GM21717 (cell line): ENCODE measurements around the gene ZACN.

Experiments
- ATAC-seq: cut with Tn5 transposase; IDR thresholded peaks from one replicate; pipeline ENCODE4 v1.9.1; 2021; ENCODE audit warnings: mild to moderate bottlenecking, moderate library complexity; ENCODE audit not compliant: unreplicated experiment

ZACN gene

DNA sequence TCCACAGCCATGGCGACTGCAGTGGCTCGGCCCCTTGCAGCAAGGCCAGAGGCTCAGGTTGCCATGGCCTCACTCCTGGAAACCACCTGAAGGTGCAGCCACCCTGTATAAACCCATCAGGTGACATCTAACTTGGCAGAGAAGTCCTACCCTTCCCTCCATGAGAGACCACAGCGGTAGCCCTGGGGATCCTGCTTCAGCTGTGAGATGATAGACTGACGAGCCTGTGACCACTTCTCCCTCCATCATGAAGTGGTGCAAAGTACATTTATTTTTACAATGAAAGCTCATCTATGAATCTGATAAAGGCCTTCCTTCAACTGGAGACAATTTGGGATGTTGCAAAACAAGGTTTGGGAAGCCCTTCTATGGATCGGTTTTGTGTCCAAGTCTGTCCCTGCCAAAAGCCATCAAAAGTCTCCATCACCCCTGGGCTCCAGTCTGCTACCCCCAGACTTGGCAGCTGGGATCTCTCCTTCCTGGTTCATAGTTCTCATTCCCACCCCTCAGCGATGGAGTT is 1.8 kb downstream of the ZACN start:
- no peak for ATAC-seq

DNA sequence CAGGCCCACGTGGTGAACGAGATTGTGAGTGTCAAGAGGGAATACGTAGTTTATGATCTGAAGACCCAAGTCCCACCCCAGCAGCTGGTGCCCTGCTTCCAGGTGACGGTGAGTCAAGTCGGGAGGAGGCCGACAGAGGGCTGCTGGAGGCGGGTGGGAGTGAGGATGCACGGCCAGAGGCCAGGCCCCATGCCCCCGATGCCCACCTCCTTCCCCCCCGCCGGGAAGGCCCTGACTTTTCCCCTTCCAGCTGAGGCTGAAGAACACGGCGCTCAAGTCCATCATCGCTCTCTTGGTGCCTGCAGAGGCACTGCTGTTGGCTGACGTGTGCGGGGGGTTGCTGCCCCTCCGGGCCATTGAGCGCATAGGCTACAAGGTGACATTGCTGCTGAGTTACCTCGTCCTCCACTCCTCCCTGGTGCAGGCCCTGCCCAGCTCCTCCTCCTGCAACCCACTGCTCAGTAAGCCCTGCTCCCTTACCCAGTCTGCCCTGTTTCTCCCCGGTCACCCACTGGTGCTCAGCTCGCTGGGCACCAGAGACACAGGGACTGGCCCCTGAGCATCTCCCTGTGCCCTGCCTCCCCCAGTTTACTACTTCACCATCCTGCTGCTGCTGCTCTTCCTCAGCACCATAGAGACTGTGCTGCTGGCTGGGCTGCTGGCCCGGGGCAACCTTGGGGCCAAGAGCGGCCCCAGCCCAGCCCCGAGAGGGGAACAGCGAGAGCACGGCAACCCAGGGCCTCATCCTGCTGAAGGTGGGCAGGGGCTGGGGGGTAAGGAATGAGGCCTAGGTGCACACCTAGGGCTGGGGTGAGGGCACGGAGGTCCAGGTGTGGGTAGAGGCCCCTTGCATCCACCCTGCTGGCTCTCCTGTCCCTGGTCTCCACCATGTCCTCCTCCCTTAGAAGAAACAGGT is 2.6 kb downstream of the ZACN start:
- ATAC-seq: no peak

DNA sequence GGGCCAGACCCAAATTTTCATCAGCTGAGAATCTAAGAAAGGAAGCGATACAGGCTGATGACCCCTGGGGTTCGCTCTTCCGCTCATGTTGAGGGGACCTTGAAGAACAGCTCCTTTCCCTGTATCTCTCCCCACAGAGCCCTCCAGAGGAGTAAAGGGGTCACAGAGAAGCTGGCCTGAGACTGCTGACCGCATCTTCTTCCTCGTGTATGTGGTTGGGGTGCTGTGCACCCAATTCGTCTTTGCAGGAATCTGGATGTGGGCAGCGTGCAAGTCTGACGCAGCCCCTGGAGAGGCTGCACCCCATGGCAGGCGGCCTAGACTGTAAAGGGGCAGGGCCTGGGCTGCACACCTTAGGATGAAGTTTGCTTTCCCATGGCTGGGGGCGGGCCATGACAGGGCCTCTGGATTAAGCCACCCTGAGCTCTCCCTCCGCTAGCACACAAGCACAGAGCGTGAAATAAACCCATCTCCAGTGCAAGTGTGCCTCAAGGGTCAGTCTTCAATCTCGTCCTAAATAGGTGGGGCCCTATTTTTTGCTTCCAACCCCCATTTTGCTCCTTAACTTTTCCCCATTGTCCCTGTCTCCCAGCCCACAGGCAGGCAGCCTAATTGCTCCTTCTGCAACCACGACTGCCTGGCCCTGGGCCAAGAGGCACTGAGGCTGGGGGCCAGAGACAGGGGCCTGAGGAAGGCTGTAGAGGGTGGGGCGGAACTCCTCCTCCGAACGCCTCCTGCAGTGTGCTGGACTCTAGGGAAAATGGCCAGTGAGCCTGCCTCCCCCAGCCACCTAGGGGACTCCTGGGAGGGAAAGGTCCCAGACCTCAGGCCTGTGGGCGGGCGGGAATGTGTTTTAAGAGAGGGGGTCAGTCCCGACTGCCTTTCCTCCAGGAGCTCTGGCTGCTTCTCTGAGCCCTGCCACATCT is 3.6 kb downstream of the ZACN start:
- no peak for ATAC-seq

DNA sequence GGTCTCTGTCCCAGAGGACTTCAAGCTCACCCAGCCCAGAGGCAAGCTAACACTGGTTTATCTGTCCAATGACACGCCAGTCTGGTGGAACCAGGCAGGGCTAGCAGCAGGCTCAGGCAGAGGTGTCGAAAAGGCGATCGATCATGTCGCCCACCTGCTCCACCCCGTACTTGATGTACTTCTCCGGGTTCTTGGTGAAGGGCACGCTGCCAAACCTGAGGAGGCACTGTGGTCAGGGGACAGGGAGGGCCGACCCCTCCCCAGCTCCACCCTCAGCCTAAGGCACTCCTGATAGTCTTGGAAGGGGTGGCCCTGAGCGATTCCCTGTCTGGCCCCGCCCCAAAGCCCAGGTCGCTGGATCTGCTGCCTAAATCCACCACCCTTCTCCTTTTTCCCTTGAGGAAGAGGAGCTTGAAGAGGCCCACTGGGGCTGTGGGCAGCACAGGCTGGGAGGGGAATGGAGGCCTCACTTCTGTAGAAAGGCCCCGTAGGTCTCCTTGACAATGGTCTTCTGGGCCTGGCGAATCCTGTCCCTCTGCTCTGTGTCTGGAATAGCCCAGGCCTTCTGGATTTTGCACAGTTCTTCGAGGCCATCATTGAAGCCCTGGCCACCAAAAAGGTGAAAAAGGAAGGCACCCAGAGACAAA is 4.7 kb downstream of the ZACN start:
- no peak for ATAC-seq

DNA sequence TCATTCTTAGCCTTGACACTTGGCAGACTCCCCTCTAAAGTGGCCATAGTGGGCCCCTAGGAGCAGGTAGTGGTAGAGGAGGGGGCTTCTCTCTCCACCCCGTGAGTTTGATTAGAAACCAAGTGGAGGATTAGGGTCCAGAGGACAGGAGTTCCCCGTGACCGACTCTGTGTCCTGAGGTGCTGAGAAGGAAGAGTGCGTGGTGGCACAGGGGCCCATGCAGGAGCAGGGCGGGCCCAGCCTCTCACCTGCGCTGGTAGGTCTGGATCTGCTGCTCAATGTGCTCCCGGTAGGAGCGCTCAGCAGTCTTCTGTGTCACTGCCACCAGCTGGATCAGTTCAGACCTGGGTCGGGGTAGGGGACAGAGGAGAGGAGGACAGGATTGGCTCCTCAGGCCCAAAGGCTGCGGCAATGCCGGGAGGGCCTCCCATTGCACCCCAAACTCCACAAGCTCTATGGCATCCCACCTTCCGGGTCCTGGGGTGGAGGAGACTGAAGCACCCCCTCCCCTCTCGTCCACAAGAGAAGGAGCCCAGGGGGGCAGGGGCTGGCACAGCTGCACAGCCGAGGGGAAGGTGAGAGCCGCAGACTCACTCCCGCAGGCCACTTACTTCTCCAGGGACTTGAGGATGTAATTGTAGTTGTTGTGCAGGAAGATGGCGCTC is 6.2 kb downstream of the ZACN start:
- ATAC-seq: no peak

DNA sequence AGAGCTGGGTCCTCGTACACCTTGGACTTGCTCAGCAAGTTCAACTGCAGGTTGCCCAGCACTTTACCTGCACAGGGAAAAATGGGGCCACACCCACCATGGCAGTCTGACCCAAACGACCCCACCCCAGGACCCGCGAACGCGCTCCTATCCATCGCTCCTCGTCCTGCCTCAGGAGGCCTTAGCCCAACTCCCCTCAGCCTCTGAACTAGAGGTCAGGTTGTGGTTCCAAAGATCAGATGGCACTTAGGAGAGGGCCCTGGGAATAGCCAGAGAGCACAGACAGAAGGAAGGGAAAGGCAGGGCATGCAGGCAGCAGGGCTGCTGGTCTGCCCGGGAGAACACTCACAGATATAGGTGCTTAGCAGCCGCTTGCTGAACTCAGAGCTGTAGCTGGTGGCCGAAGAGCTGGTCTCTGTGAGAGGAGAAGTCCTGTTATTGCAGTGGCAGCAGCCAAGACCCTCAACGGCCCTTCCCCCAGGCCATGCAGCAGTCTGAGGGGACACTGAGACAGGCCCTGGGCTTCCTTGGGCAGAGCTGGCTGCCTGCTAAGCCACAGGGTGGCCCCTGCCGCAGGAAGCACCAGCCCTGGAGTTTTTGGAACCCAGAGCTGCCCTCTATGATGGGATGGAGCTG is 6.9 kb downstream of the ZACN start:
- ATAC-seq: no peak

DNA sequence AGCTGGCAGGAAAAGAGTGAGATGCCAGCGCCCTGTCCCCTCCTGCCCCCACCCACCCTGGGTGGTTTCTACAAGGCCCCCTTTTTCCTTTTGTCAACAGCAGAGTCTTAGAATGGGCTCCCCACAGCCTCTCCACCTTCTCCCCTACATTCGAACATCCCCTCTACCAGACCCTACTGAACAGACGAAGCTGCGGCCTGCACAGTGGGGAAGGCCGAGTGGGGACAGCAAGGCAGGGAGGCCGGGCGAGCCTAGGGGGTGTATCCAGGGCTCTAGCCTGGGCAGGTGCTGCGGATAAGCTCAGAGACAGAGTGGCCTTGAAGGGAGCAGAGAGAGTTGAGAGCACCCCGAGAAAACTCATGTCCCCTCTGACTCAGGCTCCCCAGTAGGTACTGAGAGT is 7.4 kb downstream of the ZACN start:
- ATAC-seq: no peak

DNA sequence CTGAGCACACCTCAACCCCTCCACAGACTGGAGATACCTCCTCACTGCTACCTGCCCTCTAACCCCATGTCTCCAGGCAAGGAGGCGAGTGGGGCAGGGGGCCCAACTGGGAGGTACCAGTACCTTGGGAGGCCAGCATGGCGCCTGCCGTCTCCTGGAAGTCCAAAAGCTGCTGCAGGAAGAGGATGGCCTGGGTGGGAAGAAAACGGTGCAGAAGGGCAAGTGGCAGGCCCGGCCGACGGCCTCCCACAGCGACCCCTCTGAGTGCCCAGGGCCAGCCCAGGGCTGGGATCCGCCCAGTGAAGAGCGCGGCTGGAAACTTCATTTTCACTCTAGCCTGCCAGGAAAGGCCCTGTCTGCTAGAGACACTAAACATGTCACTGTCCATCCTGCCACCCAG is 8.5 kb downstream of the ZACN start:
- ATAC-seq: no peak

DNA sequence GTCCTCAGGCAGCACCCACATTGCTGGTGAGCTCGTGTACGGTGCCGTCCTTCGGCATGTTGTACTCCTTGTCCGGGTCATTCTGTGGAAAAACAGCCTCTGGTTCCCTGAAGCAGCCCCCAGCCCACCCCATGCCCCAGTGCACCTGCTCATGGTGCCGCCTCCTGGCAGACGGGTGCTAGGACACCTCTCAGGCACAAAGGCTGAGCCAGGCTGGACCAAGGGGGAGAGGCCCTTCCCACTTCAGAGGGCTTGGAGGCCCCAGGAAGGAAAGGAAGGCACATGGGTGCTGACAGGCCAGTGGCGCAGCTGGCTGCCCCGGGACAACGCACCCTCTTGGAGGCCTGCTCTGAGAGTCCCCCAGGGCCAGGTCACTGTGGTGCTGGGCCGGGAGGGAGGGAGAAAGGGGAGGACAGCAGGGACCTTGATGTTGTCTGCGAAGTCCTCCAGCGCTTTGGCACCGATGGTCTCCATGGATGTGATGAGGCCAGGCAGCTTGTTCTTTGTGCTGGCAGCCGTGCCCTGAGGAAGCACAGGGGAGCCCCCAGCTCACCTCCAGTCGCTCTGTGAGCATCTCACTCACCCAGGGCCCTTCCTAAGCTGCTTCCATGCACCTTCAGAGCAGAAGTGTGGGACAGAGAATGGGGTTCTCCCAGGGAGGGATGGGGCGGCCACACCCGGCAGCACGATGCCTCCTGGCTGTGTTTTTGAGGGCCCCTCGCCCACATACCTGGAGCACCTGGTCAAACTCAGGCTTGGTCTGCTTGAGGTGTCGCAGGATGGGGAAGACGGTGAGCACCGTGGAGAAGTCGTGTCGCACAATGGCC is 9.3 kb downstream of the ZACN start:
- no peak for ATAC-seq

DNA sequence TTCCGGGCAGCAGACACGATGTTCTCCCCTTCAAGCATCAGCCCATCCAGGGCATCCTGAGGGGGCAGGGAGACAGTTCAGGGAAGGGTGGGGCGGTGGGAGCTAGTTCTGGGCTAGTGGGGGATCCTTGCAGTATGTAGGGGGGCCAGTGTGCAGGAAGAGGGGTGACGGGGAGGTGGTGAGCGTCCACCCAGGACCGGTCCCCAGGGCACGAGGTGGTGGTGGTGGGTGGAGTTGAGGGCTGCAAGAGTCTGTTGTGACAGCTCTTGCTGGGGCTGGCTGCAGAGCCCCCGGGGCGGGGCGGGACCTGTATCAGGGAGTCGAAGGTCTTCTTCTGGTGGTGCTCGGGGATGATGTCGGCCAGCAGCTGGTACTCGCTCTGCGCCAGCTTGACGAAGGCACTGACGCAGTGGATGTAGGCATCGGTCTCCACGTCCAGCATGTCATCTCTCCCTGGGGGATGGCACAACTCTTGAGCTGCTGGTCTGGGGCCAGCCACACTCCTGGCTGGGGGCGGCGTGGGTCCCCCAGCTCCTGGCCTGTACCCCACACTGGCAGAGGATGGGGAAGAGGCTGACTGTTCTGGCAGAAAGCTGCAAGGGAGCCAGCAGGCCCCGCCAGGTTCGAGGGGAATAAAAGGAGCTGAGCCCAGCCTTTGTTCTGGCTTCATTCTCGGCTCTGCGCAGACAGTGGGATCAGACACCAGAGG is 10.0 kb downstream of the ZACN start:
- no peak for ATAC-seq

DNA sequence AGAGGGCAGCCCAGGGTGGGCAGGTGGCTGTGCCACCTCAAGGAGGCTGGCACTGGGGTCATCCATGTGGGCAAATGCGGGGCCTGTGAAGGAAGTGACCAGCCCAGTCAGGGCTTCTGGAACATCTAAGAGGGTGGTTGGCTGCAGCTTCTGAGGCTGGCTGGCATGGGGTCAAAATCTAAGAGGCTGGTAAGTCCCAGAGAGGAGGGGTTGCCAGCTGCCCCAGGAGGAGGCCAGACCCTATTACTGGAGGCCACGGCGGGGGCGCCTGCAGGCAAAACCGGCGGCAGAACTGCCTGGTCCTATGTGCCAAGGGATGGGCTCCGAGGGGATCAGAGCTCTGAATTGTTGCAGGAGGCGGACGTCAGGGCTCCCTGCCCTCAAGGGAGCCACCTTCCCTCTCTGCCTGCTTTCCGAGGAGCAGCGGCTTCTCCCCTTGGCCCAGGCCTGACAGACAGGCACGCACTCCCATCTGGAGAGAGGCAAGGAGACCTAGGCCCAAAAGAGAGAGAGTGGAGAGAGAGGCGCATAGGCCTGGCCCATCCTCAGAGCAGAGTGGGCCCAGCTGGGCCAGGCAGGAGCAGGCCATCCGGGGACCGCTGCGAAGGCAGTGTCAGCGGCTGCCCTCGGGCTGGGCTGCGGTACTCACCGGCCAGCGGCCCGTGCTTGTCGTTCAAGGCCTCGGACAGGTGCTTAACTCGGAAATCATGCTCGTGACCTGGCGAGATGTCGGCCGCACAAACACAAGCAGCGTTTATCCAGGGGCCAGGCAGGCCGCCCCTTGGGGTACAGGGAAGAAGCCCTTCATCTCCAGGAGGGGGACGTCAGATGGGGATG is 10.9 kb downstream of the ZACN start:
- ATAC-seq: no peak

DNA sequence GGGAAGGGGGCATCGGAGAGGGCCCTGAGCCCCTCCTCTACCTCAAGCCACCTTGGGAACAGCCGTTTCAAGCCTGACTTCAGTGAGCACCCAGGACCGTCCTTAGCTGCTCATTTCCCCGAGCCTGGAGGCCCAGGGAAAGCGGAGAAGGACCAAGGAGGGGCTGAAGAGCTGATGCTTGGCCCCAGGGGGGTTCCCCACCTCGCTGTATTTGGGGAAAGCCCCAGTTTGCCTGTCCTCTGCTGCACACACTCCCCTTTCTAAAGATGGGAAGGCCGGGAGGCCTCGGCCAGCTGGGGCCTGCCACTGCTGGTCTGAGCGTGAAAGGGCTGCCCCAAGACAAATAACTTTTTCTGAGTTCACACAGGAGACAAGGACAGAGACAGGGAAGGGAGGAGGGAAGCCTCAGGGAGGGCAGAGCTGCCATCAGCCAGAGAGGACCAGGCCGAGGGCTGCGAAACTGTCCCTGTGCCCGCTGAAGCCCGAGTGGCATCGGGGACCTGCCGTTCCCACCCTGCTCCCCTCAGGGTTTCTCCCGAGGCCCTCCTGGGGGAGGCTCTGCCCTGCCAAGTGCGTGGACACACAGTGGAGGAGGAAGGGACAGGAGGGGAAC is 11.6 kb downstream of the ZACN start:
- ATAC-seq: no peak

DNA sequence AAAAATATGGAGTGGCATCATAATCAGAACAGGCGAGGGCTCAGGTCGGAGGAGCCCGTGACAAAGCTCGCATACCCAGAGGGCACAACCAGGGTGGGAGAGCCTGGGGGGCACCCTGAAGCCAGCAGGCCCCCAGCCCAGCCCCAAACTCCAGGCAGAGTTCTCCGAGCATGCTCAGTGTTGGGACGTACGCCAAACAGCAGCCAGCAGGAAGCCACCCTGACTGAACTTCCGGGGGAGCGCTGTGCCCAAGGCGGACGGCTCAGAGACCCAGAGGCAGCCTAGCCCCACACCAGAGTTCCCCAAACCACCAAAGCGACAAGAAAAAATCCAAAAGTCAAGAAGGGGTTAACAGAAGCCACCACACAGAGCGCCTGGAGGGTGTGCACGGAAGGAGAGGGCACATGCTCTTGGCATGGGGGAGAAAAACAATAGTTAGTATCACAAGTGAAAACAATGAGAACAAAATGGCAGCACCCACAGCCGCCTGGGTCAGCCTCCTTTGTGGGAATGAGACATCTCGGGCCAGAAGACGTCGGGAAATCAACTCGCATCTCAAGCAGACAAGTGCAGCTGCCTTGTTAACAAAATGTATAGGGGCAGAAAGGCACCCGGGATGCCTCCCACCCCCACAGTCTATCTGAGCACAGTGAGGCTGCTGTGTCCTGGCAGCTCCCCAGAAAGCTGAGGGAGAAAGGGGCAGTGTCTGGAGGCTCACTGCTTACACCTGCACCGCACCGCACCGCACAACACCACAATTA is 12.7 kb downstream of the ZACN start:
- no peak for ATAC-seq

DNA sequence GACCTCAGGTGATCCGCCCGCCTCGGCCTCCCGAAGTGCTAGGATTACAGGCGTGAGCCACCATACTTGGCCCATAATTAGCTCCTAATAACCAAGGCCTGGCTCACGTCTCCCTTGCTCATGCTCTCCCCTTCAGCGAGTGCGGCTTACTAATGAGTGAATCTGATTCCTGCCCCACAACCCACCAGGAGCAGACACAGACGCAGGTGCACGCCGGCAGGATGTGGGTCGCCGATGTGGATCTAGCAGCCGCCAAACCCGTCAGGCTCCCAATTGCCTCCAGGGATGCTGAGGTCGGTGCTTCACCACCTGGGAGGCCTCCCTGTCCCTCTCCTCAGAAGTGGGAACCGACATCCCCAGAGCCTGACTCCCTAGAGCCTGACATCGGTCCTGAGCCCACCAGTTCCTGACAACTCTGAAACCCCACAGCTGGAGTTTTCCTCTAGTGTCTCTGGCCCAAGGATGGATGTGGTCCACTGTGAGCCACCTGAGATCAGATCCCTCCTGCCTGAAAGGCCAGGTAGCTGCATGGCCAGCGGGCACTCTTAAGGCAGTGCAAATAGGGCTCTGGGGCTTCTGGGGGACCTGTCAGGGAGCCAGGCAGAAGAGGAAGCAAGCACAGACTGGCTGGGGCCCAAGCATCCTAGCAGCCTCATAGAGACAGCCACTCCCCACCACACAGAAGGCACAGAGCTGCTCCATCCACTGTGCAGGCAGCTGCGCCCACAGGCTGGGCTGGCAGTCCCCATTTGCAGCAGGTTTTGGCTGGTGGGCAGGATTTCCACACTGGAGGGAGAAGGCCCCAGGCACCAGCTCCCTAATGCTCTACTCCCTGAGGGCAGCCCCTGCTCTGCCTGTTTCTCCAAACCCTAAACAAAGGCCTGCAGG is 13.8 kb downstream of the ZACN start:
- no peak for ATAC-seq

DNA sequence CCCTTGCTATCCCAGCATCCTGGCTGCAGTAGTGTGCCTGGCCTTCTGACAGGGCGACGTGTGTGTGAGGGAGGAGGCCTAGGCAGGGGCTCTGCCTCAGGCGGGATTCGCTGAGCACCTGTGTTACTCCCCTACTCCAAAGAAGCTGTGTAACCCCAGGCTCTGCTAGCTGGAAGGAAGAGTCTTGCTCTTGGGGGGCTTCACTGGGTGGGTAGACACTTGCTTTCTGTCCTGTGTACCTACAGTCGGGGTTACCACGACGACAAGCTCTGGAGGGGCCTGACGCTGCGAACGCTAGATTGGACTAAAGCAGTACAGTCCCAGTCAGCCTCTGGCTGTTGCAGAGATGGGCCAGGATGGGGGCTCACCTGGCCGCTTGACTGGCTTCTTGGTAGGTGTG is 15.1 kb downstream of the ZACN start:
- ATAC-seq: no peak

DNA sequence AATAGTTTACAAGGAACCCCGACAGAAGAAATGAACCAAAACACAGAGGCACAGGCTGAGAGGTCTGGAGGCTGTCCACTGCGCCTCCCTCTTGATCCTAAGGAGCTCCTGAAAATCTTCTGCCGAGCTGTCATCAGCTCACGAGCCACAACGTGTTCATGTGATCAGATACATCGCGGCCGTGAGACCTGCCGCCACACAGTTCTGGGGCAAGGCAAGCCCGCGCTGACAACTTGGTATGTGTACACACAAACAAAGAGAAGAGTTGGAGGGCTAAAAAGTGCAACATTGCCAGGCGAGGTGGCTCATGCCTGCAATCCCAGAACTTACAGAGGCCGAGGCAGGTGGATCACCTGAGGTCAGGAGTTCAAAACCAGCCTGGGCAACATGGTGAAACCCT is 17.0 kb downstream of the ZACN start:
- ATAC-seq: no peak
